SH-SY5Y (cell line): ENCODE measurements around the gene CFAP92.

Experiments used
- GATA2 ChIP-seq: IDR thresholded peaks from 2 replicates; pipeline ENCODE4 v1.6.1; 2011; ENCODE audit warnings: mild to moderate bottlenecking, low read depth, low read length
- GATA3 ChIP-seq: IDR thresholded peaks from 2 replicates; pipeline ENCODE4 v1.6.1; 2011; ENCODE audit warnings: low read depth, mild to moderate bottlenecking, low read length, moderate library complexity

DNA sequence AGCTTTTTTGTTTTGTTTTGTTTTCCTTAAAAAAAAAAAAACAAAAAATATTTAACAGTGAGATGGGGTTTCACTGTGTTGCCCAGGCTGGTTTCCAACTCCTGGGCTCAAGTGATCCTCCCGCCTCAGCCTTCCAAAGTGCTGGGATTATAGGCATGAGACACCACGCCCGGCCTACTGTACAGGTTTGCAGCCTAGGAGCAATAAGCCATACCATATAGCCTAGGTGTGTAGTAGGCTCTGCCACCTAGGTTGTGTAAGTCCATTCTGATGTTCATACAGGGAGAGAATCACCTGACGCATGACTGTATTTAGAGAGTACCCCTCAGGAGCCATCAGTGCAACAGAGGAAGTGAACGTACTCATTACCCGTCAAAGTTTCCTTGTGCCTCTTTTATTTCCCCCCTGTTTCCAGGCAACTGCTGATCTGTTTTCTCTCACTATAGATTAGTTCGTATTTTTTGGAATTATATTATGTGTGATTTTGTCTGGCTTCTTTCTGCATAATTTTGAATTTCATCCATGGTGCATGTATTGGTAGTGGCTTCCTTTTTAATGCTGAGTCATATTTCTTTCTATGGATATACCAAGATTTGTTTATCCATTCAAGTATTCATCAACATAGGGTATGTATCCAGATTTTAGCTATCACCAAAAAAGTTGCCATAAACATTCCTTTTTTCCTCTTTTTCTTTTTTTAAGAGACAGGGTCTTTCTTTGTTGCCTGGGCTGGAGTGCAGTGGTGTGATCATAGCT lies 104.6 kb downstream of the CFAP92 start:
- TF ChIP-seq GATA3: no peak
- no peak for TF ChIP-seq GATA2
